Activated naive CD8-positive, alpha-beta T cell treated with anti-CD3 and anti-CD28 coated beads, Interleukin-2, amount 10 ng/mL, durations not matched to agents 7 days and 5 days (primary cell): ENCODE data around the gene TRIP13. TPM values are rescaled to one million over a fixed set of nuclear protein-coding genes. Genes with fewer than 3 reads are reported as not detected.

Experiments used
- ATAC-seq: fragments of 150-1000 bp; cut with Tn5 transposase; one replicate; pipeline ENCODE4 v1.10.0; 2021; ENCODE audit warnings: low read depth, moderate library complexity
- POLR2A ChIA-PET: fragments of 350-600 bp; sonication (Branson Sonifier 250); formaldehyde crosslinking; loops from one replicate; lab custom pipeline; 2021; ENCODE audit warnings: antibody characterized with exemption; lab: Charles Lee
- DNase-seq: peaks from one replicate; pipeline ENCODE4 v3.0.0; 2021
- H3K27ac Mint-ChIP-seq: one replicate; pipeline ENCODE4 v1.8.0; 2022; ENCODE audit warnings: mild to moderate bottlenecking, mixed read lengths
- H3K27me3 Mint-ChIP-seq: one replicate; pipeline ENCODE4 v1.8.0; 2022; ENCODE audit warnings: mild to moderate bottlenecking, moderate library complexity, mixed read lengths
- H3K36me3 Mint-ChIP-seq: one replicate; pipeline ENCODE4 v1.8.0; 2021; ENCODE audit warnings: mild to moderate bottlenecking, mixed read lengths
- H3K4me1 Mint-ChIP-seq: one replicate; pipeline ENCODE4 v1.8.0; 2021; ENCODE audit warnings: mixed read lengths
- H3K4me3 Mint-ChIP-seq: one replicate; pipeline ENCODE4 v1.8.0; 2022; ENCODE audit warnings: mild to moderate bottlenecking, moderate library complexity, mixed read lengths
- H3K9me3 Mint-ChIP-seq: one replicate; pipeline ENCODE4 v1.8.0; 2021; ENCODE audit warnings: mixed read lengths
- total RNA-seq, 2 experiments: library from RNA; stranded (reverse); gene quantifications; one replicate each; pipeline ENCODE4 v1.2.3, GENCODE V29; 2021

Gene TRIP13
- total RNA-seq, 2 experiments from 2014 or later, result 18.3 to 20.9 TPM

GRCh38 chr5:885529-885928 lies 7.2 kb upstream of the TRIP13 start:
- POLR2A ChIA-PET, result no interaction called here
- H3K36me3 Mint-ChIP-seq, result peaks cover 78% of the 10 kb centered on the region
- H3K4me1 Mint-ChIP-seq, result peaks cover 19% of the 10 kb centered on the region
- peaks cover 13% of the 10 kb centered on the region for H3K9me3 Mint-ChIP-seq
- no peak overlapping the region for H3K4me3 Mint-ChIP-seq
- ATAC-seq (no peak), DNase-seq (no peak)
- H3K27ac Mint-ChIP-seq, result no peak overlapping the region
- peaks cover 1% of the 10 kb centered on the region for H3K27me3 Mint-ChIP-seq

GRCh38 chr5:886036-886435 lies 6.6 kb upstream of the TRIP13 start:
- ATAC-seq (no peak), DNase-seq (no peak)
- POLR2A ChIA-PET, result no interaction called here
- Mint-ChIP-seq H3K4me3 (no peak overlapping the region), H3K4me1 (peaks cover 23% of the 10 kb centered on the region), H3K9me3 (peaks cover 13% of the 10 kb centered on the region), H3K27ac (no peak overlapping the region), H3K27me3 (peaks cover 1% of the 10 kb centered on the region), H3K36me3 (peaks cover 75% of the 10 kb centered on the region)

- no peak overlapping the region for H3K27ac Mint-ChIP-seq
- DNase-seq (no peak), ATAC-seq (no peak)
- peaks cover 71% of the 10 kb centered on the region for H3K36me3 Mint-ChIP-seq
- H3K9me3 Mint-ChIP-seq, result peaks cover 13% of the 10 kb centered on the region
- H3K27me3 Mint-ChIP-seq, result peaks cover 1% of the 10 kb centered on the region
- no peak overlapping the region for H3K4me3 Mint-ChIP-seq
- POLR2A ChIA-PET, result no interaction called here
- H3K4me1 Mint-ChIP-seq, result peaks cover 25% of the 10 kb centered on the region
These were observed 5.9 kb upstream of the TRIP13 start for GRCh38 chr5:886716-887325.

- Mint-ChIP-seq H3K36me3 (peaks cover 58% of the 10 kb centered on the region), H3K27me3 (no peaks in the 10 kb centered on the region), H3K4me3 (no peak overlapping the region), H3K4me1 (peaks cover 12% of the 10 kb centered on the region), H3K27ac (no peak overlapping the region), H3K9me3 (peaks cover 2% of the 10 kb centered on the region)
- ATAC-seq (no peak), DNase-seq (no peak)
- POLR2A ChIA-PET, result no interaction called here
These were observed 4.6 kb upstream of the TRIP13 start for GRCh38 chr5:887947-888637.

GRCh38 chr5:888638-889035 lies 4.0 kb upstream of the TRIP13 start:
- no peaks in the 10 kb centered on the region for H3K9me3 Mint-ChIP-seq
- no peaks in the 10 kb centered on the region for H3K27me3 Mint-ChIP-seq
- POLR2A ChIA-PET, result no interaction called here
- no peak for DNase-seq
- no peak for ATAC-seq
- H3K4me1 Mint-ChIP-seq, result peaks cover 15% of the 10 kb centered on the region
- H3K4me3 Mint-ChIP-seq, result no peak overlapping the region
- no peak overlapping the region for H3K27ac Mint-ChIP-seq
- H3K36me3 Mint-ChIP-seq, result peaks cover 53% of the 10 kb centered on the region

- POLR2A ChIA-PET, result no interaction called here
- no peaks in the 10 kb centered on the region for H3K27me3 Mint-ChIP-seq
- no peak overlapping the region for H3K4me3 Mint-ChIP-seq
- DNase-seq (no peak), ATAC-seq (no peak)
- peaks cover 48% of the 10 kb centered on the region for H3K36me3 Mint-ChIP-seq
- peaks cover 20% of the 10 kb centered on the region for H3K4me1 Mint-ChIP-seq
- H3K9me3 Mint-ChIP-seq, result no peaks in the 10 kb centered on the region
- no peak overlapping the region for H3K27ac Mint-ChIP-seq
These were observed 3.5 kb upstream of the TRIP13 start for GRCh38 chr5:889075-889710.

GRCh38 chr5:891117-891836 lies 1.4 kb upstream of the TRIP13 start:
- H3K36me3 Mint-ChIP-seq, result peaks cover 39% of the 10 kb centered on the region
- peaks cover 27% of the 10 kb centered on the region for H3K4me1 Mint-ChIP-seq
- no peaks in the 10 kb centered on the region for H3K27me3 Mint-ChIP-seq
- ATAC-seq (no peak), DNase-seq (no peak)
- POLR2A ChIA-PET, result interaction anchor here (1.1 to 1.9 kb wide), 5 partner anchors 8 to 424 kb away, joined by 3 to 5 read pairs (median 3); no protein-coding TSS in a partner anchor
- H3K9me3 Mint-ChIP-seq, result no peaks in the 10 kb centered on the region
- H3K4me3 Mint-ChIP-seq, result peak overlapping the region; percentile 91
- H3K27ac Mint-ChIP-seq, result peak overlapping the region; percentile 93

GRCh38 chr5:891837-892393 lies 769 bp upstream of the TRIP13 start:
- DNase-seq (no peak), ATAC-seq (peak; percentile 9)
- Mint-ChIP-seq H3K27me3 (no peaks in the 10 kb centered on the region), H3K9me3 (no peaks in the 10 kb centered on the region), H3K27ac (peak overlapping the region; percentile 93), H3K36me3 (peaks cover 38% of the 10 kb centered on the region), H3K4me1 (peaks cover 27% of the 10 kb centered on the region), H3K4me3 (peak overlapping the region; percentile 91)
- POLR2A ChIA-PET, result interaction anchor here (0.9 to 1.9 kb wide), 9 partner anchors 8 to 454 kb away, joined by 3 to 5 read pairs (median 3); partner anchors contain the start of gene CLPTM1L

- peaks cover 25% of the 10 kb centered on the region for H3K4me1 Mint-ChIP-seq
- H3K9me3 Mint-ChIP-seq, result no peaks in the 10 kb centered on the region
- peaks cover 30% of the 10 kb centered on the region for H3K36me3 Mint-ChIP-seq
These were observed 438 bp downstream of the TRIP13 start for GRCh38 chr5:893137-893506.

GRCh38 chr5:893711-894110 lies 1.0 kb downstream of the TRIP13 start:
- peak overlapping the region; percentile 84 for H3K4me3 Mint-ChIP-seq
- DNase-seq (no peak), ATAC-seq (no peak)
- H3K4me1 Mint-ChIP-seq, result peaks cover 23% of the 10 kb centered on the region
- H3K27ac Mint-ChIP-seq, result peak overlapping the region; percentile 76
- no peaks in the 10 kb centered on the region for H3K27me3 Mint-ChIP-seq
- H3K9me3 Mint-ChIP-seq, result no peaks in the 10 kb centered on the region
- POLR2A ChIA-PET, result interaction anchor here (1.3 kb wide), 1 partner anchor 462 kb away, joined by 3 read pairs; no protein-coding TSS in a partner anchor
- peaks cover 24% of the 10 kb centered on the region for H3K36me3 Mint-ChIP-seq

More at GRCh38 chr5:893137-893506, 438 bp downstream of the TRIP13 start:
- no peak for DNase-seq
- peak; percentile 13 for ATAC-seq
- POLR2A ChIA-PET, result interaction anchor here (0.8 to 1.9 kb wide), 9 partner anchors 9 to 492 kb away, joined by 3 to 5 read pairs (median 3); no protein-coding TSS in a partner anchor
- Mint-ChIP-seq H3K27me3 (no peaks in the 10 kb centered on the region), H3K27ac (peak overlapping the region; percentile 76), H3K4me3 (peak overlapping the region; percentile 84)

- Mint-ChIP-seq H3K4me1 (no peaks in the 10 kb centered on the region), H3K9me3 (no peaks in the 10 kb centered on the region), H3K27me3 (no peaks in the 10 kb centered on the region), H3K4me3 (no peak overlapping the region), H3K27ac (no peak overlapping the region), H3K36me3 (peaks cover 13% of the 10 kb centered on the region)
- no peak for DNase-seq
- POLR2A ChIA-PET, result no interaction called here
- no peak for ATAC-seq
These were observed 8.1 kb downstream of the TRIP13 start for GRCh38 chr5:900781-901180.

- POLR2A ChIA-PET, result interaction anchor here (0.9 kb wide), 1 partner anchor 10 kb away, joined by 3 read pairs; the partner anchor contains the start of genes BRD9 and TRIP13
- H3K36me3 Mint-ChIP-seq, result peaks cover 8% of the 10 kb centered on the region
These were observed 9.6 kb downstream of the TRIP13 start for GRCh38 chr5:902129-902916.

More at GRCh38 chr5:902129-902916, 9.6 kb downstream of the TRIP13 start:
- no peak for ATAC-seq
- no peak overlapping the region for H3K27ac Mint-ChIP-seq
- no peaks in the 10 kb centered on the region for H3K9me3 Mint-ChIP-seq
- no peak for DNase-seq
- no peak overlapping the region for H3K4me3 Mint-ChIP-seq
- H3K27me3 Mint-ChIP-seq, result no peaks in the 10 kb centered on the region
- no peaks in the 10 kb centered on the region for H3K4me1 Mint-ChIP-seq
